ENCODE data around the gene FARP2. TPM values are rescaled to one million over a fixed set of nuclear protein-coding genes. Genes with fewer than 3 reads are reported as not detected.

Gene FARP2
- total RNA-seq, 1 experiment from 2014 or later: 49.3 TPM

DNA sequence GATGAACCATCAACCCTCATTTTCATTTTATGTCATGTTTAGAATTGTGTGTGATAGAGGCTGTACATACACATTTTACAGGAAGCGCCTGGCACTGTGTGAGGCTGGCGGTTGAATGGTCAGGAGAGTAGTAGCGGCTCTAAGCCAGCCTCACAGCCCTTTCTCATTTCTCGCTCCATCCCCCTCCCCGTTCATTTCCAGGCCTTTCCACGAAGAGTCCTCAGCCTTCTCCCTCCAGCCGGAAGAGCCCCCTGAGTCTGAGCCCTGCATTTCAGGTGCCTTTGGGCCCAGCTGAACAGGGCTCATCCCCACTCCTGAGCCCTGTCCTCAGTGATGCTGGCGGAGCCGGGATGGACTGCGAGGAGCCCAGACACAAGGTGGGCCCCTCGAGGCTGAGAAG is 100.5 kb downstream of the FARP2 start:
- ChIA-PET CTCF (no interaction called here), POLR2A (no interaction called here), RAD21 (ENCODE audit: low non-redundant PET in 1 of 2, low total read pairs in 2 of 2, uncharacterized antibody in 2 of 2, unreplicated experiment in 2 of 2) (no interaction called here)
- Histone ChIP-seq H3K27ac (ENCODE audit: low read depth, low read length) (no peak overlapping the region), H3K79me2 (ENCODE audit: insufficient read depth, low read length) (no peaks in the 10 kb centered on the region), H3K4me3 (replicated peaks in 1 of 2; ENCODE audit: low read depth in 1 of 2, low read length in 2 of 2) (no peak overlapping the region), H3K4me1 (ENCODE audit: control insufficient read depth in 1 of 2, insufficient read depth in 2 of 2, low read length in 2 of 2) (peaks cover 2 to 9% of the 10 kb centered on the region in 2 experiments; a peak in 3 of 4 replicates), H3K9ac (ENCODE audit: low read length) (no peak overlapping the region), H3K9me3 (ENCODE audit: control insufficient read depth in 1 of 2, insufficient read depth in 1 of 2, low read depth in 1 of 2, low read length in 2 of 2) (no peaks in the 10 kb centered on the region), H4K20me1 (ENCODE audit: insufficient read depth) (no peaks in the 10 kb centered on the region), H3K36me3 (ENCODE audit: control insufficient read depth in 1 of 2, insufficient read depth in 2 of 2, low read length in 2 of 2) (no peaks in the 10 kb centered on the region), H3K27me3 (ENCODE audit: insufficient read depth, low read length) (no peaks in the 10 kb centered on the region), H2AFZ (ENCODE audit: low read depth, low read length, poor library complexity, severe bottlenecking) (no peak overlapping the region), H3K4me2 (ENCODE audit: low read length) (no peak overlapping the region), H3K9me2 (ENCODE audit: insufficient read depth) (no peaks in the 10 kb centered on the region)
- DNase-seq (ENCODE audit: low read depth, low spot score) (no peak), ATAC-seq (no peak)
- intact Hi-C loops (cut with micrococcal nuclease): no loop called here
- BruUV-seq (replicated peaks): no TSS peak
- TF ChIP-seq JUND (IDR thresholded peaks at IDR 0.05): no peak
- TF ChIP-seq EZH2 (IDR thresholded peaks at IDR 0.05): no peak
- TF ChIP-seq, protein P1, sequence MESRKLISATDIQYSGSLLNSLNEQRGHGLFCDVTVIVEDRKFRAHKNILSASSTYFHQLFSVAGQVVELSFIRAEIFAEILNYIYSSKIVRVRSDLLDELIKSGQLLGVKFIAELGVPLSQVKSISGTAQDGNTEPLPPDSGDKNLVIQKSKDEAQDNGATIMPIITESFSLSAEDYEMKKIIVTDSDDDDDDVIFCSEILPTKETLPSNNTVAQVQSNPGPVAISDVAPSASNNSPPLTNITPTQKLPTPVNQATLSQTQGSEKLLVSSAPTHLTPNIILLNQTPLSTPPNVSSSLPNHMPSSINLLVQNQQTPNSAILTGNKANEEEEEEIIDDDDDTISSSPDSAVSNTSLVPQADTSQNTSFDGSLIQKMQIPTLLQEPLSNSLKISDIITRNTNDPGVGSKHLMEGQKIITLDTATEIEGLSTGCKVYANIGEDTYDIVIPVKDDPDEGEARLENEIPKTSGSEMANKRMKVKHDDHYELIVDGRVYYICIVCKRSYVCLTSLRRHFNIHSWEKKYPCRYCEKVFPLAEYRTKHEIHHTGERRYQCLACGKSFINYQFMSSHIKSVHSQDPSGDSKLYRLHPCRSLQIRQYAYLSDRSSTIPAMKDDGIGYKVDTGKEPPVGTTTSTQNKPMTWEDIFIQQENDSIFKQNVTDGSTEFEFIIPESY (IDR thresholded peaks at IDR 0.05; ENCODE audit: extremely low read depth, insufficient replicate concordance, low read length): no peak
- TF ChIP-seq POLR2AphosphoS5 (IDR thresholded peaks at IDR 0.05; ENCODE audit: low read depth, low read length): no peak
- no peak for TF ChIP-seq ZNF274 (IDR thresholded peaks at IDR 0.05; ENCODE audit: low read depth, low read length)
- TF ChIP-seq CBX3 (IDR thresholded peaks at IDR 0.05; ENCODE audit: low read depth): no peak
- TF ChIP-seq TCF7L2 (IDR thresholded peaks at IDR 0.05; ENCODE audit: borderline replicate concordance, extremely low read depth, insufficient read depth, insufficient read length): no peak
- no peak for TF ChIP-seq EGR1 (IDR thresholded peaks at IDR 0.05; ENCODE audit: low read depth)
- TF ChIP-seq YY1 (IDR thresholded peaks at IDR 0.05; ENCODE audit: extremely low read depth, insufficient replicate concordance, low read depth, low read length): no peak
- no peak for TF ChIP-seq SP1 (IDR thresholded peaks at IDR 0.05; ENCODE audit: low read depth)
- no peak for TF ChIP-seq ELF1 (IDR thresholded peaks at IDR 0.05; ENCODE audit: borderline replicate concordance, low read depth)
- TF ChIP-seq, protein P2, sequence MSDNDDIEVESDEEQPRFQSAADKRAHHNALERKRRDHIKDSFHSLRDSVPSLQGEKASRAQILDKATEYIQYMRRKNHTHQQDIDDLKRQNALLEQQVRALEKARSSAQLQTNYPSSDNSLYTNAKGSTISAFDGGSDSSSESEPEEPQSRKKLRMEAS (IDR thresholded peaks at IDR 0.05): no peak
- TF ChIP-seq RAD21 (IDR thresholded peaks at IDR 0.05; ENCODE audit: low read depth): no peak
- no peak for TF ChIP-seq FOSL1 (IDR thresholded peaks at IDR 0.05; ENCODE audit: low read depth)
- TF ChIP-seq SIN3A (IDR thresholded peaks at IDR 0.05; ENCODE audit: low read depth): no peak
- TF ChIP-seq, protein P3, sequence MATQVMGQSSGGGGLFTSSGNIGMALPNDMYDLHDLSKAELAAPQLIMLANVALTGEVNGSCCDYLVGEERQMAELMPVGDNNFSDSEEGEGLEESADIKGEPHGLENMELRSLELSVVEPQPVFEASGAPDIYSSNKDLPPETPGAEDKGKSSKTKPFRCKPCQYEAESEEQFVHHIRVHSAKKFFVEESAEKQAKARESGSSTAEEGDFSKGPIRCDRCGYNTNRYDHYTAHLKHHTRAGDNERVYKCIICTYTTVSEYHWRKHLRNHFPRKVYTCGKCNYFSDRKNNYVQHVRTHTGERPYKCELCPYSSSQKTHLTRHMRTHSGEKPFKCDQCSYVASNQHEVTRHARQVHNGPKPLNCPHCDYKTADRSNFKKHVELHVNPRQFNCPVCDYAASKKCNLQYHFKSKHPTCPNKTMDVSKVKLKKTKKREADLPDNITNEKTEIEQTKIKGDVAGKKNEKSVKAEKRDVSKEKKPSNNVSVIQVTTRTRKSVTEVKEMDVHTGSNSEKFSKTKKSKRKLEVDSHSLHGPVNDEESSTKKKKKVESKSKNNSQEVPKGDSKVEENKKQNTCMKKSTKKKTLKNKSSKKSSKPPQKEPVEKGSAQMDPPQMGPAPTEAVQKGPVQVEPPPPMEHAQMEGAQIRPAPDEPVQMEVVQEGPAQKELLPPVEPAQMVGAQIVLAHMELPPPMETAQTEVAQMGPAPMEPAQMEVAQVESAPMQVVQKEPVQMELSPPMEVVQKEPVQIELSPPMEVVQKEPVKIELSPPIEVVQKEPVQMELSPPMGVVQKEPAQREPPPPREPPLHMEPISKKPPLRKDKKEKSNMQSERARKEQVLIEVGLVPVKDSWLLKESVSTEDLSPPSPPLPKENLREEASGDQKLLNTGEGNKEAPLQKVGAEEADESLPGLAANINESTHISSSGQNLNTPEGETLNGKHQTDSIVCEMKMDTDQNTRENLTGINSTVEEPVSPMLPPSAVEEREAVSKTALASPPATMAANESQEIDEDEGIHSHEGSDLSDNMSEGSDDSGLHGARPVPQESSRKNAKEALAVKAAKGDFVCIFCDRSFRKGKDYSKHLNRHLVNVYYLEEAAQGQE (IDR thresholded peaks at IDR 0.05; ENCODE audit: low read depth): no peak
- TF ChIP-seq, protein P4, sequence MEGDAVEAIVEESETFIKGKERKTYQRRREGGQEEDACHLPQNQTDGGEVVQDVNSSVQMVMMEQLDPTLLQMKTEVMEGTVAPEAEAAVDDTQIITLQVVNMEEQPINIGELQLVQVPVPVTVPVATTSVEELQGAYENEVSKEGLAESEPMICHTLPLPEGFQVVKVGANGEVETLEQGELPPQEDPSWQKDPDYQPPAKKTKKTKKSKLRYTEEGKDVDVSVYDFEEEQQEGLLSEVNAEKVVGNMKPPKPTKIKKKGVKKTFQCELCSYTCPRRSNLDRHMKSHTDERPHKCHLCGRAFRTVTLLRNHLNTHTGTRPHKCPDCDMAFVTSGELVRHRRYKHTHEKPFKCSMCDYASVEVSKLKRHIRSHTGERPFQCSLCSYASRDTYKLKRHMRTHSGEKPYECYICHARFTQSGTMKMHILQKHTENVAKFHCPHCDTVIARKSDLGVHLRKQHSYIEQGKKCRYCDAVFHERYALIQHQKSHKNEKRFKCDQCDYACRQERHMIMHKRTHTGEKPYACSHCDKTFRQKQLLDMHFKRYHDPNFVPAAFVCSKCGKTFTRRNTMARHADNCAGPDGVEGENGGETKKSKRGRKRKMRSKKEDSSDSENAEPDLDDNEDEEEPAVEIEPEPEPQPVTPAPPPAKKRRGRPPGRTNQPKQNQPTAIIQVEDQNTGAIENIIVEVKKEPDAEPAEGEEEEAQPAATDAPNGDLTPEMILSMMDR (IDR thresholded peaks at IDR 0.05 in 2 of 3, conservative IDR thresholded peaks at IDR 0.05 in 1 of 3; ENCODE audit: borderline replicate concordance in 1 of 3, insufficient read depth in 1 of 3, low read depth in 2 of 3, low read length in 2 of 3): no peak

Data from HCT116 (cell line).